Stimulated activated memory B cell treated with anti-CD40 and anti-IgM and Interleukin-4, amounts not matched to agents 10 μg/mL and 1 μg/mL and 100 μg/mL, for 72 hours (primary cell): Measurements from ENCODE around the gene ZSCAN10.
A peak's percentile ranks its signal among the peaks of the same experiment; 100 is the strongest.

Experiments
- ATAC-seq: fragments of 150-1000 bp; cut with Tn5 transposase; 2 replicates; pipeline ENCODE4 v1.10.0; 2021
- H3K27ac Mint-ChIP-seq: one replicate; pipeline ENCODE4 v1.8.0; 2022; ENCODE audit warnings: mild to moderate bottlenecking, mixed read lengths
- H3K27me3 Mint-ChIP-seq: one replicate; pipeline ENCODE4 v1.8.0; 2022; ENCODE audit warnings: mixed read lengths
- H3K36me3 Mint-ChIP-seq: one replicate; pipeline ENCODE4 v1.8.0; 2022; ENCODE audit warnings: mixed read lengths
- H3K4me1 Mint-ChIP-seq: one replicate; pipeline ENCODE4 v1.8.0; 2022; ENCODE audit warnings: mixed read lengths
- H3K4me3 Mint-ChIP-seq: one replicate; pipeline ENCODE4 v1.8.0; 2022; ENCODE audit warnings: mild to moderate bottlenecking, moderate library complexity, mixed read lengths
- H3K9me3 Mint-ChIP-seq: one replicate; pipeline ENCODE4 v1.8.0; 2022; ENCODE audit warnings: mixed read lengths

ZSCAN10 gene

DNA sequence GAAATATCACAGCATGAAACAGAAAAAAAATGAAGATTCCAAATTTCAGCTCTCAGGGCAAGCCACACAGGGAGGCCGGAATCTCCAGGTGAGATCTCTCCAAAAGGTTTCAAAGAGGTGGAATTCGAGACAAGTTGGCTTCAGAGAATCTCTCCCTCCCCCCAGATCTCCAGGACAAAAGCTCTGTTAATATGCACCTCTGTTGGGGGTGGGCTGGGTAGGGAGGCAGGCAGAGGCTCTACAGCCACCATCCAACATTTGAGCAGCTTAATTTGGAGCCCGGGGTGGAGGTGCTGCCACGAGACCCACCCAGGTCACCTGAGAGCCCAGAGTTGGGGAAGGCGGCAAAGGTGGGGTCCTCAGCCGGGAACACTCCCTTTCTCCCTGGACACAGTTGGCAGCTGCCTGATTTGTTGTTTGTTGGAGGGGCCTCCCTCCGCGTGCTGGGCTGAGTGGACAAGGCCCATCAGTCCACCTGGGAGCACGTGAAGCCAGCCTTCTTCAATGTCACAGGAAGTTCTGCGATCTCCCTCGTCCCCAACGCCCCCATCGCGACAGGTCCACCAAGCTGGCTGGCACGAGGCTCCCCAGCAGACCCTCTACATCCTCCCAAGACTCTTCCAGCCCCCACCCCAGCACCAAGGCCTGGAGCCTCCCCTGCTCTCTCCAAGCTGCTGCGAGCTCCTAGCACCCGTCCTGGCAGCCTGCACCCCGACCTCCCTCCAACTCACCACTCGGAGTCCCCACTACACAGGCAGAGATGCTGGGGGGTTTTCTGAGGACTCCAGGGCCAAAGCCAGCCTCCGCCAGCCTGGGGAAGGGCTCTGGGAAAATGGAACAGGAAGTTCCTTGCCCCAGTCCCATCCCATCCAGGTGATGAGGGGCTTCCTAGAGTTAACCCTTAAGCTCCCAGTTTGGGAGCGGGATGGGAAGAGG, at the start of gene ZSCAN10:
Gene ZSCAN10 (minus strand): TSS at position 836 of the 936 bp plus-strand sequence. CDS start 6,357 bp downstream, outside the sequence.
- ATAC-seq: no peak
- Mint-ChIP-seq H3K27me3 (no peaks in the 10 kb centered on the region), H3K9me3 (no peaks in the 10 kb centered on the region), H3K27ac (no peak within 1 kb of the TSS), H3K4me3 (peak within 1 kb of the TSS; percentile 77), H3K4me1 (peaks cover 26% of the 10 kb centered on the region), H3K36me3 (no peaks in the 10 kb centered on the region)

DNA sequence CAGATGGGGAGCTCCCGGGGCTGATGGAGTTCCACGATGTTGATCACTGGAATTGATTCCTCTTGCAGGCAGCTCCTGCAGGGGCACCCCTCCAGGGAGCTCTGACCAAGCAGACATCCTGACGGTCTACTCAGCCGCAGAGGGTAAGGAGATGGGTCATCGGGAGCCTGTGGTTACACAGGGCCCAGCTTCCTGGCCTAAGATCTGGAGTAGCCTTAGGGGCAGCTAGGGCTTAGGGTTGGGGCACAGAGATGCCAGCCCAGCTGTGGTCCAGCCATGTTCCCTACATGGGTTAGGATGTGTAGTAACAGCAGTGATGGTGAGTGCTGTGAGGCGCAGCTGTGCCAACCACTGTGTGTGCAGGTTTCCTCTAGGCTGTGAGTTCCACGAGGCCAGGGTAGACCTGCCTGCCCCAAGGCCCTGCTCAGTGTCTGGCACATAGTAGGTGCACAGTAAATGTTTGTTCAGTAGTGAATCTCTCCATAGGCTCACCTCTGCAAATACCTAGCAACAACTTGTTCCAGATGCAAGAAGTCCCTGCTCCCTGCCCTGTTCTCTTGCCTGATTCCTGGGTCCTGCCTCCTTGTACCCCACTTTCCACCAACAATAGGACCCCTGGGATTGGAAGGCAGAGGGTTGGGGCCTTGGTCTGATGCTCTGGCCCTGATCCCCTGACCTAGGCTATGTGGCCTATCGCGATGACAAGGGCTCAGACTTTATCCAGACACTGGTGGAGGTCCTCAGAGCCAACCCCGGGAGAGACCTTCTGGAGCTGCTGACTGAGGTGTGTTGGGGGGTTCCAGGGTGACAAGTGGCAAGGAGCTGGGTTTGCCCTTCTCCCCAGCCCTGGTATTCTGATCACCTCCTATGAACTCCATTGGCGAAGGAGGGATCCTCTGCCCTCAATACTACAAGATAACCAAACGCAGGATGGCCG, 49.4 kb upstream of the ZSCAN10 start:
- Mint-ChIP-seq H3K27me3 (no peaks in the 10 kb centered on the region), H3K4me1 (peaks cover 31% of the 10 kb centered on the region), H3K36me3 (no peaks in the 10 kb centered on the region), H3K9me3 (no peaks in the 10 kb centered on the region), H3K4me3 (peak overlapping the region; percentile 92), H3K27ac (peak overlapping the region; percentile 79)
- no peak for ATAC-seq

GRCh38 chr16:3147757-3148104, 48.6 kb upstream of the ZSCAN10 start:
- Mint-ChIP-seq H3K4me3 (no peak overlapping the region), H3K4me1 (peaks cover 30% of the 10 kb centered on the region), H3K27ac (no peak overlapping the region), H3K9me3 (no peaks in the 10 kb centered on the region), H3K36me3 (peaks cover under 1% of the 10 kb centered on the region), H3K27me3 (no peaks in the 10 kb centered on the region)
- ATAC-seq: no peak

DNA sequence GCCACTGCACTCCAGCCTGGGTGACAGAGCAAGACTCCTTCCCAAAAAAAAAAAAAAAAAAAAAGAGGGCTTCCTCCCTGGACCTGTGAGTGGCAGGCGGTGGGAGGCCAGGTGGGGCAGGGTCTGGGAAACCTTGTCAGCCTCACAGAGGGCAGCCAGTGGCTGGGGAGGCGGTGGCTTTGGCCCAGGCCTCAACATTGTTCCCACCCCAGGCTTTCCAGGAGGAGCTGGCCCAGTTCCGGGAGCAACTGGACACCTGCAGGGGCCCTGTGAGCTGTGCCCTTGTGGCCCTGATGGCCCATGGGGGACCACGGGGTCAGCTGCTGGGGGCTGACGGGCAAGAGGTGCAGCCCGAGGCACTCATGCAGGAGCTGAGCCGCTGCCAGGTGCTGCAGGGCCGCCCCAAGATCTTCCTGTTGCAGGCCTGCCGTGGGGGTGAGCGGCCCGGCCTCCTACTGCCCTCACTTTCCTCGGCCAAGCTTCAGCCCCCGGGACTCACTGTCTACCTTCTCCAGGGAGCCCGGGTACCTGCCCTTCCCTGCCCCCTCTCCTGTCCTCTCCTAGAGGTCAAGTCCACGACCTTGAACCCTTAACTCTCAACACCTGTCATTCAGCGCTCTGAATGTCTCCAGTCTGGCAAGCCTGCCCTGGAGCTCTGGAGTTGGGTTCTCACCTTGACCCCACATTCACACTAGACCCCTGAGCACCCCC, 48.1 kb upstream of the ZSCAN10 start:
- peaks cover 24% of the 10 kb centered on the region for H3K4me1 Mint-ChIP-seq
- H3K27ac Mint-ChIP-seq: no peak overlapping the region
- ATAC-seq: no peak
- peaks cover 6% of the 10 kb centered on the region for H3K36me3 Mint-ChIP-seq
- no peaks in the 10 kb centered on the region for H3K9me3 Mint-ChIP-seq
- H3K4me3 Mint-ChIP-seq: no peak overlapping the region
- no peaks in the 10 kb centered on the region for H3K27me3 Mint-ChIP-seq

GRCh38 chr16:3145660-3146059, 46.6 kb upstream of the ZSCAN10 start:
- no peak for ATAC-seq
- H3K27me3 Mint-ChIP-seq: no peaks in the 10 kb centered on the region
- no peak overlapping the region for H3K4me3 Mint-ChIP-seq
- no peak overlapping the region for H3K27ac Mint-ChIP-seq
- no peaks in the 10 kb centered on the region for H3K9me3 Mint-ChIP-seq
- H3K4me1 Mint-ChIP-seq: peaks cover 16% of the 10 kb centered on the region
- peaks cover 16% of the 10 kb centered on the region for H3K36me3 Mint-ChIP-seq

GRCh38 chr16:3145151-3145550, 46.1 kb upstream of the ZSCAN10 start:
- H3K27ac Mint-ChIP-seq: no peak overlapping the region
- no peaks in the 10 kb centered on the region for H3K27me3 Mint-ChIP-seq
- H3K36me3 Mint-ChIP-seq: peaks cover 16% of the 10 kb centered on the region
- ATAC-seq: no peak
- H3K4me3 Mint-ChIP-seq: no peak overlapping the region
- H3K4me1 Mint-ChIP-seq: peaks cover 14% of the 10 kb centered on the region
- no peaks in the 10 kb centered on the region for H3K9me3 Mint-ChIP-seq

DNA sequence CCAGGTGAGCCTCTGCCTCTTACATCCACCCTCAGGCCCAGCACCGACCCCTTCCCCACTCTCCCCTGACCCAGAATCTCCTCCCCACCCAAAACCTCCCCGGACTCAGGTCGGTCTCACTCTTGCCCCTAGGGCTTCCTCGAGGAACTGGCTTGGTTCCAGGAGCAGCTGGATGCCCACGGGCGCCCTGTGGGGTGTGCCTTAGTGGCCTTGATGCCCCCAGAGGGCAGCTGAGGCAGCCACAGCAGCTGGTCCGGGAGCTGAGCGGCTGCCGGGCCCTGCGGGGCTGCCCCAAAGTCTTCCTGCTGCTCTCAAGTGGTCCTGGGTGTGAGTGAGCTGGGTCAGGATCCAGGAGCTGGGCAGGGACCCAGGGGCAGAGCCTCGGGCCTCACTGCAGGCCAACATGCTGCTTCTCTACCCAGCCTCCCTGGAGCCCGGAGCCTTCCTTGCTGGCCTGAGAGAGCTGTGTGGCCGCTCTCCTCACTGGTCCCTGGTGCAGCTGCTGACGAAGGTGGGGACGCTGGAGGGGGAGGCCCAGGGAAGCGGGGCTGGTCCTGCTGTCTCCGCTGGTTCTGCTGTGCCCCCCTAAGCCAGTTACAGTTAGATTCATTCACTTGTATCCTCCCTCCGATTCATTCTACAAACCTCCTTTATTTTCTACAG, 45.4 kb upstream of the ZSCAN10 start:
- no peak for ATAC-seq
- H3K4me1 Mint-ChIP-seq: peaks cover 8% of the 10 kb centered on the region
- H3K27me3 Mint-ChIP-seq: no peaks in the 10 kb centered on the region
- no peaks in the 10 kb centered on the region for H3K9me3 Mint-ChIP-seq
- no peak overlapping the region for H3K4me3 Mint-ChIP-seq
- H3K27ac Mint-ChIP-seq: no peak overlapping the region
- H3K36me3 Mint-ChIP-seq: peaks cover 16% of the 10 kb centered on the region

DNA sequence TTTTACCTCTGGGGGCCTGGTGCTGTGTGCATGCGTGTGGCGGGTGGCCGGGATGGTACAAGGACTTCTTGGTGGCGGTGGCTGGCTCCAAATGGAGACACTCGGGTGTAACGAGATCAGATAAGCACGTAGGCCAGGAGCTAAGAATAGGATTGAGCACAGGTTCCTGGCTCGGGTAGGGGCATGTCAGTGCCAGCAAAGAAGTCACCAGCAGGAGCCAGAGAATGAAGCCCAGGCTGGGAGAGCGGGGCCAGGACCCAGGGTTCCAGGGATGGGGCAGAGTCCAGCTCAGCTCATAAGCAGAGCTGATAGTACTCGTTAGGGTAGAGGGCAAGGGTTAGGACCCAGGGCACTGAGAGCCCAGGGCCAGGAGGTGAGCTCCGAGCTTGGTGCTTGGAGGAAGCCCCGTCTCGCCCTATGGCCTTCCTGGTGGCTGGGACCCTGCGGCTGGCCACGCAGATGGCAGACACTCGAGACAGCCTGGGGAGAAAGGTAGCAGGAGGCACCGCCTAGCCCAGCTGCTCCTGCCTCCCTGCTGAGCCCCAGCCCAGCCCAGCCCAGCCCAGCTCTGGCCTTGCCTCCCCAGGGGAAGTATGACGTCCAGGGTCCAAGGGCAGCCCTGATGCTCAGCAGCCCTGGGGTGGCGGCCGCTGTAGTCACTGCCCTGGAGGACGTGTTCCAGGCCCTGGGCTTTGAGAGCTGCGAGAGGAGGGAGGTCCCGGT, 44.7 kb upstream of the ZSCAN10 start:
- peaks cover 22% of the 10 kb centered on the region for H3K36me3 Mint-ChIP-seq
- no peaks in the 10 kb centered on the region for H3K9me3 Mint-ChIP-seq
- H3K4me1 Mint-ChIP-seq: peaks cover under 1% of the 10 kb centered on the region
- peak; percentile 31 for ATAC-seq
- H3K27ac Mint-ChIP-seq: no peak overlapping the region
- H3K27me3 Mint-ChIP-seq: no peaks in the 10 kb centered on the region
- no peak overlapping the region for H3K4me3 Mint-ChIP-seq

GRCh38 chr16:3143189-3143588, 44.1 kb upstream of the ZSCAN10 start:
- no peak for ATAC-seq
- Mint-ChIP-seq H3K9me3 (no peaks in the 10 kb centered on the region), H3K27me3 (no peaks in the 10 kb centered on the region), H3K36me3 (peaks cover 23% of the 10 kb centered on the region), H3K4me3 (no peak overlapping the region), H3K27ac (no peak overlapping the region), H3K4me1 (peaks cover under 1% of the 10 kb centered on the region)

DNA sequence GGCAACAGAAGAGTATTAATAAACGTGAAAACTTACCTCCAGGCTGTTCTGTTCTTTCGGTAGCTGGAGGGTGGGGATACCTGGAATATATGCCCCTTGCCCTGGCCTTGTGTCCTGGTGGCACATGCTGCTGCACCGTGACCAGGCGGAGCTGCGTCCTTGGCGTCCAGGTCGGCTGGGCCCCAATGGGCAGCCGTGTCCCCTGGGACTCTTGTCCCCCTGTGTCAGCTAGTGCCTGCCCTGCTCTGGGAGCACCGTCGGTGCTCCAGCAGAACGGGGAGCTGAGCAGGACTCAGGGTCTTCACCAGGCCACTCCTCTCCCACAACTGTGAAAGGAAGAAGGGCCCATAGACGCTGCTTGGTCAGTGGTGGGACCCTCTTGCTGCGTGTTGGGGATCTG, 43.7 kb upstream of the ZSCAN10 start:
- Mint-ChIP-seq H3K9me3 (no peaks in the 10 kb centered on the region), H3K4me1 (peaks cover 5% of the 10 kb centered on the region), H3K27me3 (no peaks in the 10 kb centered on the region), H3K27ac (no peak overlapping the region), H3K4me3 (no peak overlapping the region), H3K36me3 (peaks cover 23% of the 10 kb centered on the region)
- no peak for ATAC-seq

- no peak overlapping the region for H3K27ac Mint-ChIP-seq
- peaks cover 9% of the 10 kb centered on the region for H3K4me1 Mint-ChIP-seq
- ATAC-seq: no peak
- peaks cover 28% of the 10 kb centered on the region for H3K36me3 Mint-ChIP-seq
- no peaks in the 10 kb centered on the region for H3K27me3 Mint-ChIP-seq
- H3K9me3 Mint-ChIP-seq: no peaks in the 10 kb centered on the region
- no peak overlapping the region for H3K4me3 Mint-ChIP-seq
Measured at GRCh38 chr16:3142327-3142726, 43.2 kb upstream of the ZSCAN10 start.

- H3K4me1 Mint-ChIP-seq: peaks cover 14% of the 10 kb centered on the region
Measured at GRCh38 chr16:3141781-3142311, 42.8 kb upstream of the ZSCAN10 start.

DNA sequence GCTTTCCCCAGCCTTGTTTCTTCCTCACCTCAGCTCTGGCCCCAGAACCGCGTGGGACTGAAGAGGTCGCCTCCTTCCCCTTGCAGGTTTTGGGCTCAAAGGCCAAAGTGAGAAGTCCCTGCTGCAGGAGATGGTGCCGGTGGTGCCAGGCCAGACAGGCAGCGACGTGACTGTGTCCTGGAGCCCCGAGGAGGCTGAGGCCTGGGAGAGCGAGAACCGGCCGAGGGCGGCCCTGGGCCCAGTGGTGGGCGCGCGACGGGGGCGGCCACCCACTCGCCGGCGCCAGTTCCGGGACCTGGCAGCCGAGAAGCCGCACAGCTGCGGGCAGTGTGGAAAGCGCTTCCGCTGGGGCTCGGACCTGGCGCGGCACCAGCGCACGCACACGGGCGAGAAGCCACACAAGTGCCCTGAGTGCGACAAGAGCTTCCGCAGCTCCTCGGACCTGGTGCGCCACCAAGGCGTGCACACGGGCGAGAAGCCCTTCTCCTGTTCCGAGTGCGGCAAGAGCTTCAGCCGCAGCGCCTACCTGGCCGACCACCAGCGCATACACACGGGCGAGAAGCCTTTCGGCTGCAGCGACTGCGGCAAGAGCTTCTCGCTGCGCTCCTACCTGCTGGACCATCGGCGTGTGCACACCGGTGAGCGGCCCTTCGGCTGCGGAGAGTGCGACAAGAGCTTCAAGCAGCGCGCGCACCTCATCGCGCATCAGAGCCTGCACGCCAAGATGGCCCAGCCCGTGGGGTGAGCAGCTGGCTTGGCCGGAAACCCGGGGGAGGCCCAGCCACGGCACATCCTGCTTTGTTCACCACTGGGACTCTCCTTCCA, 41.7 kb upstream of the ZSCAN10 start:
- no peak overlapping the region for H3K4me3 Mint-ChIP-seq
- H3K27ac Mint-ChIP-seq: no peak overlapping the region
- H3K9me3 Mint-ChIP-seq: no peaks in the 10 kb centered on the region
- peaks cover 19% of the 10 kb centered on the region for H3K4me1 Mint-ChIP-seq
- peak; percentile 9 for ATAC-seq
- no peaks in the 10 kb centered on the region for H3K27me3 Mint-ChIP-seq
- H3K36me3 Mint-ChIP-seq: peaks cover 32% of the 10 kb centered on the region

More at GRCh38 chr16:3141781-3142311, 42.8 kb upstream of the ZSCAN10 start:
- Mint-ChIP-seq H3K4me3 (no peak overlapping the region), H3K9me3 (no peaks in the 10 kb centered on the region), H3K27me3 (no peaks in the 10 kb centered on the region), H3K27ac (no peak overlapping the region), H3K36me3 (peaks cover 32% of the 10 kb centered on the region)
- no peak for ATAC-seq
